Colon (tissue), 2 donors: ENCODE measurements around the gene SMTNL1.
"Not testable (repeated sequence)": the region's sequence is repeated elsewhere in the genome, so short reads cannot be mapped to it uniquely, and the experiment has no call there.

ENCODE experiments used
- FAIRE-seq: peaks from 2 replicates; lab custom pipeline; 2012; peaks lifted over from hg19 to GRCh38; lab: Jason Lieb, UNC
- donor health status: control.
- donor health status: control.

SMTNL1 gene

GRCh38 chr11:57508341-57509170 is 28.8 kb upstream of the SMTNL1 start:
- no peak for FAIRE-seq

- no peak for FAIRE-seq
Measured at GRCh38 chr11:57511741-57512430, 25.5 kb upstream of the SMTNL1 start.

GRCh38 chr11:57512646-57513451 is 24.5 kb upstream of the SMTNL1 start:
- FAIRE-seq: no peak

GRCh38 chr11:57513452-57513795 is 24.0 kb upstream of the SMTNL1 start:
- no peak for FAIRE-seq

GRCh38 chr11:57513911-57514537 is 23.4 kb upstream of the SMTNL1 start:
- no peak for FAIRE-seq

- FAIRE-seq: no peak
Measured at GRCh38 chr11:57514538-57515331, 22.7 kb upstream of the SMTNL1 start.

- FAIRE-seq: no peak
Measured at GRCh38 chr11:57515332-57516060, 21.9 kb upstream of the SMTNL1 start, which contains the start of gene SLC43A1. Gene SLC43A1 (minus strand): TSS chr11:57515702. CDS start chr11:57514111, 1,591 bp downstream.

GRCh38 chr11:57516061-57516443 is 21.3 kb upstream of the SMTNL1 start:
- no peak for FAIRE-seq

- no peak for FAIRE-seq
Measured at GRCh38 chr11:57521116-57521515, 16.3 kb upstream of the SMTNL1 start.

- FAIRE-seq: no peak
Measured at GRCh38 chr11:57523419-57523818, 14.0 kb upstream of the SMTNL1 start.

- FAIRE-seq: no peak
Measured at GRCh38 chr11:57527056-57527631, 10.3 kb upstream of the SMTNL1 start.

- FAIRE-seq: no peak
Measured at GRCh38 chr11:57529012-57529411, 8.4 kb upstream of the SMTNL1 start.

GRCh38 chr11:57530215-57530595 is 7.2 kb upstream of the SMTNL1 start:
- no peak for FAIRE-seq

GRCh38 chr11:57530596-57531507 is 6.5 kb upstream of the SMTNL1 start, which contains the start of gene TIMM10:
Gene TIMM10 (minus strand): TSS chr11:57530754. CDS start chr11:57530189, 565 bp downstream.
- FAIRE-seq: peak; percentile 51

- not testable (repeated sequence) for FAIRE-seq
Measured at GRCh38 chr11:57534449-57534848, 2.9 kb upstream of the SMTNL1 start.

- FAIRE-seq: no peak
Measured at GRCh38 chr11:57539342-57539741, 1.9 kb downstream of the SMTNL1 start.

GRCh38 chr11:57541169-57541568 is 3.8 kb downstream of the SMTNL1 start:
- no peak for FAIRE-seq

GRCh38 chr11:57542582-57542981 is 5.2 kb downstream of the SMTNL1 start:
- no peak for FAIRE-seq

GRCh38 chr11:57543593-57543992 is 6.2 kb downstream of the SMTNL1 start:
- no peak for FAIRE-seq
